GM21717 (cell line): ENCODE results near the gene RUNX2.
"Not testable (repeated sequence)": the region's sequence is repeated elsewhere in the genome, so short reads cannot be mapped to it uniquely, and the experiment has no call there.

Source experiments
- ATAC-seq: cut with Tn5 transposase; IDR thresholded peaks from one replicate; pipeline ENCODE4 v1.9.1; 2021; ENCODE audit warnings: mild to moderate bottlenecking, moderate library complexity; ENCODE audit not compliant: unreplicated experiment

Gene RUNX2

GRCh38 chr6:45327956-45328522 lies at the start of gene RUNX2:
Gene RUNX2 (plus strand): TSS chr6:45328330. CDS start chr6:45328727, 397 bp downstream.
- ATAC-seq, result no peak

GRCh38 chr6:45278367-45278766 lies 49.8 kb upstream of the RUNX2 start:
- no peak for ATAC-seq

GRCh38 chr6:45286707-45287106 lies 41.4 kb upstream of the RUNX2 start:
- ATAC-seq, result not testable (repeated sequence)

DNA sequence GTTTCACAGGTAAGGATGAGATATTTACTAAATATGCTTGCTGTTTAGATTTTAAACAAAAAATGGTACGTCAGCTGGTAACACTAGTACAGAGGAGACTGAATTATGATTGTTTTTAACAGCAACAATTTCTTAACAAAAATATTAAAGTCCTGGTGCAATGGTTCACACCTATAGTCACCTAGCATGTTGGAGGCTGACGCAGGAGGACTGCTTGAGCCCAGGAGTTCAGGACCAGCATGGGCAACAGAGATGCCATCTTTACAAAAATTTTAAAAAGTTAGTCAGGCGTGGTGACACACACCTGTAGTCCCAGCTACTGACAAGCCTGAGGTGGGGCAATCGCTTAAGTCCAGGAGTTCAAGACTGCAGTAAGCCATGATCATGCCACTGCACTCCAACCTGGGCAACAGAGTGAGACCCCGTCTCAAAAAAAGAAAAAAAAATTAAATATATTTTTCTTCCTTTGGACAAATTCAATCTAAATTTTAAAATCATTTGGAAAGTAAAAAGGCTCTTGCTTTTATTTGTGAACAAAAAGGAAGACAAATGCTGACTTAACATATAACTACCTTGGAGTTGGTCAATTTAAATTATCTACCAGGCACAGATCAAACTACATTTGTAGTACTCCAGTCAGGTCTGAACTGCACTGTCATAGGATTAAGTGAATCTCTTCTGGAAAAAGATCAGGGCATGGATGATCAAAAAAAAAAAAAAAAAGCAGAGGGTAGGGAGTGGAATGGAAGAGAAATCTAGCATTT lies 38.2 kb upstream of the RUNX2 start:
- ATAC-seq, result no peak

GRCh38 chr6:45293306-45293705 lies 34.8 kb upstream of the RUNX2 start:
- no peak for ATAC-seq

- not testable (repeated sequence) for ATAC-seq
Observed at GRCh38 chr6:45294065-45294701, 33.9 kb upstream of the RUNX2 start.

DNA sequence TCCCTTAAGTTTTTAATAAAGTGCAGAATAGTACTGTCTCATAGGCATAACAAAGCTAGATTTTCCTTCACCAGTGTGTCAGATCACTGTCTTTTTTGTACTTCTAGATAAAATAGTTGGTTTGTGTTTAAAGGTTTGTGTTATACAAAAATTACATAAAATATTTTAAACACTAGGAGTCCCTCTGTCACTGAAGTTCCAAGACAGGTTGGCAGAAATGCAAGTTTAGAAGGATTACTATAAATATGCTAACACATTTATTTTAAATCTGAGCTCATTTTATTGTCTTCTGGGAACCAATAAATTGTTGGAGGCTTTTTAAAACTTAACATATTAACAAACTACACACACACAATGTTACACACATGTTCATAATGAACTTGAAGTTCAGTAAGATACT lies 30.8 kb upstream of the RUNX2 start:
- ATAC-seq, result no peak

DNA sequence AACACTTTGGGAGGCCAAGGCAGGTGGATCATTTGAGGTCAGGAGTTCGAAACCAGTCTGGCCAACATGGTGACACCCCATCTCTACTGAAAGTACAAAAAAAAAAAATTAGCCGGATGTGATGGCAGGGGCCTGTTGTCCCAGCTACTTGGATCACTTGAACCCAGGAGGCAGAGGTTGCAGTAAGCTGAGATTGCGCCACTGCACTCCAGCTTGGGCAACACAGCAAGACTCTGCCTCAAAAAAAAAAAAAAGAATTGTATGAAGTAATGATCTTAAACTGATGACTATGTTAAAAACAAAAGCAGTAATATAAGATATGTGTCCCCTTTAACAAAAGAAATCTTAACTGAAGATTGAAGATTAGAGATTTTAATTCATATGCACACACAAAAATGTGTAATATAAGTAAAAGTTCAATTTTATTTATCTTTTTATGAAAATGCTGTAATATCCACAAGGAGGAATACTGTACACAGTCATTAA lies 29.0 kb upstream of the RUNX2 start:
- ATAC-seq, result no peak

DNA sequence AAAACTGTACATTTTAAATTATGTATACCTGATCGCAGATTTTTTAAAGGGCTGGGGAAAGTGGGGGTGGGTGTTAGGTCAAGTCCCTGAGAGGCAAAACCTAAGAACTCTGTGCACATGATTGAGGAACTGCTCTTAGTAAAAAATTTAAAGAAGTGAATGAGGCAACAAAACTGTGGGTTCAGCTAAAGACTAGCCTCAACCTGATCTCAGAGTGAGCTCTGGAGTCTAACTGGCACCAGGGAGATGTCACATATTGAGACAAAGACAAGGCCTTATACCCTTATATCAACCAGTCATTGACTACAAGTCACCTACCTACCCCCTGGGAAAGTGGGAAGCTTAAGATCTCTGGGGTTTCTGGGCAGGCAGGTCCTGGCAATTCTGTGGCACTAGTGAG lies 27.4 kb upstream of the RUNX2 start:
- ATAC-seq, result no peak

DNA sequence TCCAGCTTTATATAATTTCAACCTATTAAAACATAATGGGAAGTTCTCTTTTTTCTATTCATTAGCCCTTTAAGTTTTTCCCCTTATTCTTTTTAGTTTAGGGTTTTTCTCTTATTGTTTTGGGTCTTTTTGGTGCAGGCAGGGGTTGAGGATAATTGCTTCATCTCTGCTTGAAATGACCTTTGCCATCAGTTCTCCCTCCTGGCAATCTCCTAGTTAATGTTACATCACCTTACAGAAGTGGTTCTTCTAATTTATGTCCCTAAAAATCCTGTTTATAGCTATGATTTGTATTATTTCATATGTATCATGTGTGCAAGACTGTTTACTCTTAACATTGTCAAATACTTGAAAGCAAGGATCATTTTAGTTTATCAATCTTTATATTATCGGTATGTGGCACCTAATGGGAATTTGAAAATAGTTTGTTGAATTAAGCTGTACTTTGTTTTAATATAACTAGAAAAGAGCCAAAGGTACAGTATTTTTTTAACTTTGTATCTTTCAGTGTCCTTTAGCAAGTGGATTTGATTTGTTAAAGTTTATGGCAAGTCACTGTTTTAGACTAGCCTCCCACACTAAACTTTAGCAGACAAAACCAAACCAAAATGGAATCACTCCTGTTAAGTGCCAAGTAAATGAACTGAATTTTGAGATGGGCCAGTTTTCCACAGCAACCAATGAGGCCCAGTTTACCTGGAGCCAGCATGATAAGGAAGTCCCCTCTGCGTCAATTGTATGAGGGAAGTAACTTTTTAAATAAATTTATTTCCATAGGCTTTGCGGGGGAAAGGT lies 26.6 kb upstream of the RUNX2 start:
- ATAC-seq, result no peak

- ATAC-seq, result no peak
Observed at GRCh38 chr6:45302832-45303231, 25.3 kb upstream of the RUNX2 start.

- ATAC-seq, result no peak
Observed at GRCh38 chr6:45305546-45305945, 22.6 kb upstream of the RUNX2 start.

DNA sequence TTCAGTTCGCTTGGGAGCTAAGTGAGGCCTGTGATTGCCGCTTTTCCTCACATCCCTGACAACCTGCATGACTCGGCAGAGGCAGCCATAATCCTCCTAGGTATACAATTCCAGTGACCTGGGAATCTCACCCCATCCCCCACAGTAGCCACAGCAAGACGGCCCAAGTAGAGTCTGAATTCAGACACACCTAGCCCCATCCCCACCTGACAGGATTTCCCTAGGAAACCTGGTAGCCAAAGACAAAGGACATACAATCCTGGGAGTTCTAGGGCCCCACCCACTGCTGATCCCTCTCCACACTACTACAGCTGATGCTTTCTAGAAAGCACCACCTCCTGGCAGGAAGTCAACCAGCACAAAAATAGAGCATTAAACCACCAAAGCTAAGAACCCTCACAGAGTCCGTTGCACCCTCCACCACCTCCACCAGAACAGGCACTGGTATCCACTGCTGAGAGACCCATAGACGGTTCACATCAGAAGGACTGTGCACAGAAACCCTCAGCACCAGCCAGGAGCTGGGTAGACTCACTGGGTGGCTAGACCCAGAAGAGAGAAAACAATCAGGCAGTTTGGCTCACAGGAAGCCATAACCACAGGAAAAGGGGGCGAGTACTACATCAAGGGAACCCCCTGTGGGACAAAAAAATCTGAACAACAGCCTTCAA lies 17.9 kb upstream of the RUNX2 start:
- ATAC-seq, result no peak

GRCh38 chr6:45314146-45314545 lies 14.0 kb upstream of the RUNX2 start:
- ATAC-seq, result no peak

DNA sequence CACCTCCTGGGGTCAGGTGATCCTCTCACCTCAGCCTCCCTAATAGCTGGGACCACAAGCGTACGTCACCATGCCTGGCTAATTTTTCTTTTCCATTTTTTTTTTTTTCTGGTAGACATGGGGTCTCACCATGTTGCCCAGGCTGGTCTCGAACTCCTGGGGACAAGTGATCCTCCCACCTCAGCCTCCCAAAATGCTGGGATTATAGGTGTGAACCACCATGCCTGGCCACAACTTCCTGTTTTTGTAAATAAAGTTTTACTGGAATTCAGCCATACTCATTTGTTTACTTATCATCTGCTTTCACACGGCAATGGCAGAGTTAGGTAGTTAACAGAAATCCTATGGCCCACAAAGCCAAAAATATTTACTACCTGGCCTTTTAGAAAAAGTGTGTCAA lies 7.8 kb upstream of the RUNX2 start:
- ATAC-seq, result no peak

- ATAC-seq, result no peak
Observed at GRCh38 chr6:45323656-45324224, 4.4 kb upstream of the RUNX2 start.

DNA sequence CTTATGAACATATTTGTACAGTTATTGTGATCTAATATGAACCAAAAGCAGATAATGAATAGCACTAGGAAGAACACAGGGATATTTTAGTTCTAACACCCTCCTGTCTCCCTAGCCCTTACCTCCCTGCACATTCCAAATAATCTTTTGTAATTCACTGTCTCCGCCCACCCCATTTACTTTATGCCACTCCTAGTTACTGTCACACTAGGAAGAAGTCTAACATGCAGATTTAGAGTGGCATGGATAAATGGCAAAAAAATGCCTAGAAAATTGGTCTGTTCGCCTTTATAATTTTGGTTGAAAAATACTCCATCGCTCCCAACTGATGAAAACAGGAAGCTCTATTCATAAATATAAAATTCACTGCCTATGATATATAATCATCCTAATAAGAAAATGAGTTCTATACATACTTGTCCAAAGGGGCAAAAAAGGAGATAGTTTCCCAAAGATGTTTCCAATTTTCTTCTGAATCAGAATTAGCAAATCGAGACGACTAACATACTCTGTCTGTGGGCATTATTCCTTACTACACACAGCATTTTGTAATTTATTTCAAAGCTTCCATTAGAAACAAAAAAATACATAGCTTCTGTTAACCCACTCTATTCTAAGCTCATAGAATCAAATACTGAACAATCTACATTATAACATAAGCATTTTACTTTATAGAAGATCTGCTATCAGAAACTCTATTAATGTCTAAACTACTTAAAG lies 1.3 kb upstream of the RUNX2 start:
- ATAC-seq, result no peak

GRCh38 chr6:45328523-45328922 lies 393 bp downstream of the RUNX2 start:
- no peak for ATAC-seq

- no peak for ATAC-seq
Observed at GRCh38 chr6:45344900-45345299, 16.8 kb downstream of the RUNX2 start.
